ENCODE measurements around the gene SUCLA2.
"Not testable (repeated sequence)": the region's sequence is repeated elsewhere in the genome, so short reads cannot be mapped to it uniquely, and the experiment has no call there.

The SUCLA2 gene

DNA sequence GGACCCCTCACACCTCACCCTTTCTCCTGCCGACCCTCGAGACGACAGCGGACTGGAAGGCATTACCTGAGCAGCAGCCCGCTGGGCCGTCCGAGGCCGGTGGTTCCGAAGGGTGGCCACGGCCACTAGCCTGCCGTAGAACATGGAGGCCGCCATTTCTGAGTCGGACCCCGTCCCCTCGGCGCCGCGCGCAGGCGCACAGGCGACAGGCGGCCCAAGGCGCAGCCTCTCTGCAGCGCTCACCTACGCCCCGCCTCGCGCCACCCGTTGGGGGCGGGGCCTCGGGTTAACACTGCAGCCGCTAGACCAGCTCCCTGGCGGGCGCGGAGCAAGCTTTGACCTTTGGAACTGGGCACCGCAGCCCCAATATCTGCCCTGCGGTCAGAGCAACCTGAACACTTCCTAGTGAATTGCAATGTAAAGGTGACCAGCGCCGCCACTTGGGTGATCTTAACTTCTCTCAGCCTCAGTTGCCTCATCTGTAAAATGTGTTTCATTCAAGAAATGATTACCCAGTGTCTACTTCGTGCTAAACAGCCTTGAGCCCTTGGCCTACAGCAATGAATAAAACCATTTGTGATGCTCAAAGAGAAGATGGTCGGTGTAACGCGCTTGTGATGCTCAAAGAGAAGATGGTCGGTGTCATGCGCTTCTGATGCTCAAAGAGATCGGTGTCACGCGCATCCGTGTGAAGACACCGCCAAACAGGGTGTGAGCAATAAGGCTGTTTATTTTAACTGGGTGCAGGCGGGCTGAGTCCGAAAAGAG is at the start of gene SUCLA2:
SUCLA2 (minus strand) TSS at position 160 of the 768 bp plus-strand sequence; CDS start at position 156, 4 bp downstream.
- peak; percentile 92 for DNase-seq

DNA sequence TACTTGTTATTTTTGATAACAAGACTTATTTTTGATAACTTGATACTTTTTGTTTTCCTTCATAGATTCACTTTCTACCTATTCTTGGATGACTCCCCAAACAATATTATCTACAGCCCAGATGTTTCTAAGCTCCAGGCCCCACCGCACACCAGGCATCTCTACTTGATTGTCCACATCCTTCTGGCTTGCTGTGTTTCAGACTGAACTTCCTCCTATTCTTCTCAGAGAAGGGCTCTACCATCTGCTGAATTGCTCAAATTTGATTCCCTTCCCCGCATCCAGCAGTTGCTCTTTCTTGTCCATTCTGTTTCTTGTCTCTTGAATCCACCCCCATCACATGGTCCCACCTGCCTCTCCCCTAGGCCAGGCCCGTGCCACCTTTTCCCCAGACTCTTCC is 49.5 kb upstream of the SUCLA2 start:
- DNase-seq, result no peak

DNA sequence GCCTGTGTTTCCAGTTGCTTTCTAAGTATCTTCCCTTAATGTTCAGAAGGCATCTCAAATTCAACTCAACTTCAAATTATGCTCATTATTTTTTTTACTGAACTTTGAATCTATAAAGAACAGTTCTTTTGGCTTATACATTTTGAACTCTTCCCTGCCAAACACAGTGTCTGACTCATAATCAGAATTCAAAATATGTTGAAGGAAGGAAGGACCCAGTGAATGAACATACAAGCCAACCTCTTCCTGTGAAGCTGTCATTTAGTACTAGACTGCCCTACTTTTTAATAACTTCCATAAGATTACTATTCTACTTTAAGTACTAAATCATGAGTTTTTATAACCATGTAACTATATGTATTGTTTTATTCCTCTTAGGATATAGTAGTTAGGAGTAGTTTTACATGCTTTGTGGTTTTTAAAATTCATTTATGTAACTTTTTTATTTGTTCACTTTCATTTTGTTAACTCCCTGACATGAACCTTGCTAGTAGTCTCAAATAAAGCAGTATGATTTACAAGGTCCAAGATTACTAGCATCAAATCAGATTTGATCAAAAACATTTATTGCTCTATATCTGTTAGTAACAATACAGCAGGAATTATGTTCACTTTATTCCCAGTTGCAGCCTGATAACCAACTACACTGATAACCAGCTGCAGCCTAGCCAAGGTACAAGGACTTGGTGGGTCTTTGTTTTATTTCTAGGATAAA is 42.9 kb upstream of the SUCLA2 start:
- DNase-seq, result no peak

DNA sequence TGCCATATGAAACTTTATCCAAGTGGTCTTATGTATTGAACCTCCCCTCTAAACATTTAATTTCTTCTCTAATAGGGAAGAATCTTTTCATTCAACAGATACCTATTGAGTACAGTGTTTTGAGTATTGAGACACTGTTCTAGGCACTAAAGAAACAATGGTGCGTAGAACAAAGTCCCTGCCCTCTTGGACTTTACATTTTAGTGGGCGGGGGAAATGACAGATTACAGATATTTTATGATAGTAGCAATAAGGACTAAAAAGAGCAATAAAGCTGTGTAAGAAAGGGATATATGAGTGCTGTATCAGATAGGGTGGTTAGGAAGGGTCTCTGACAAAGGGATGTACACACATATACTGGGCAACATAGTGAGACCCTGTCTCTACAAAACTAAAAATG is 41.8 kb upstream of the SUCLA2 start:
- DNase-seq, result no peak

DNA sequence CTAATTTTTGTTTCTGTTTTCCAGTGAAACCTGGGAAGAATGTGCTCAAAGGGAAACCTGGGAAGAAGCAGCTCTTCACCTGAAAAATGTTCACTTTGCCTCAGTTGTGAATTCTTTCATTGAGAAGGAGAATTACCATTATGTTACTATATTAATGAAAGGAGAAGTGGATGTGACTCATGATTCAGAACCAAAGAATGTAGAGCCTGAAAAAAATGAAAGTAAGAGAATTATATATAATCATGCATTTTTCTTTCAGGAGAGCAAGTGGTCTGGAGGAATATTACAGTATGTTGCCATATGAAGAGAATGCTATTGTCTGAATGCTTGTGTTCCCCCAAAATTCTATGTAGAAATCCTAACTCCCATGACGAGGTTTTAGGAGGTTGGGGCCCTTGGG is 39.8 kb upstream of the SUCLA2 start:
- no peak for DNase-seq

DNA sequence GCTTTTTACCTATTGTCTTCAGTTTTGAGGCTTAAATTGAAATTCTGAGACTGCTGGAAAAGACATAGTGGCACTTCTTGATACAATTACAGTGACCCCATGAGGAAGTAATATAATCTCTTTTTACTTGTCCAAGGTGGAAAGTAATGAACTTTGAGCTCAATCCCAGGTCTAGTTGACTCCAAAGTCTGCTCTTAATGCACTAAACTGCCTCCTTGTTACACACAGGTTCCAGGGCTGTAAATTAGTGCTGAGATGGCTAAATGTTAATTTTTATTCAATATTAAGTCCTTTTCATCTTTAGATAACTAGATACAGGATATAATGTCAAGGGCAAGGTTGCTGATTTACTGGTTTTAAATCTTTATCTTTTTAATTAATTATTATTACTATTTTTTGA is 39.0 kb upstream of the SUCLA2 start:
- DNase-seq, result no peak

DNA sequence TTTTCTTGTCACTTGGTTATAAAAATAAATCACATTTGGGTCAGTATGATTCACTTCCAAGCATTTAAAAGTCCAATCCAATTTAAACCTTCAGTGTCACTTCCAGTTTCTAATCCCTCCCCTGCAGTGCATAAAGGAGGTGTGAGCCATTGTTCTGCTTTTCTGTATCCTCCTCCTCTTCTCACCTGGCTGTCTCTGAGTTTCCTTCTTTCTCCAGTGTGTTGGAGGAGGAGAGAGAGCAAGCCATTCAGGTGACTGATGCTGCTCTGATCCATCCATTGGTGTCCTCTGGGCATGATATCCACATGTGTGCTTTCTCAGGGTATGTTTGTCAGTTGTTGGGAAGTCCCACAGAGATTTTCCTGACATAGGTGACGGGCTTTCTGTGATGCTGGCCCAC is 37.7 kb upstream of the SUCLA2 start:
- DNase-seq, result no peak

DNA sequence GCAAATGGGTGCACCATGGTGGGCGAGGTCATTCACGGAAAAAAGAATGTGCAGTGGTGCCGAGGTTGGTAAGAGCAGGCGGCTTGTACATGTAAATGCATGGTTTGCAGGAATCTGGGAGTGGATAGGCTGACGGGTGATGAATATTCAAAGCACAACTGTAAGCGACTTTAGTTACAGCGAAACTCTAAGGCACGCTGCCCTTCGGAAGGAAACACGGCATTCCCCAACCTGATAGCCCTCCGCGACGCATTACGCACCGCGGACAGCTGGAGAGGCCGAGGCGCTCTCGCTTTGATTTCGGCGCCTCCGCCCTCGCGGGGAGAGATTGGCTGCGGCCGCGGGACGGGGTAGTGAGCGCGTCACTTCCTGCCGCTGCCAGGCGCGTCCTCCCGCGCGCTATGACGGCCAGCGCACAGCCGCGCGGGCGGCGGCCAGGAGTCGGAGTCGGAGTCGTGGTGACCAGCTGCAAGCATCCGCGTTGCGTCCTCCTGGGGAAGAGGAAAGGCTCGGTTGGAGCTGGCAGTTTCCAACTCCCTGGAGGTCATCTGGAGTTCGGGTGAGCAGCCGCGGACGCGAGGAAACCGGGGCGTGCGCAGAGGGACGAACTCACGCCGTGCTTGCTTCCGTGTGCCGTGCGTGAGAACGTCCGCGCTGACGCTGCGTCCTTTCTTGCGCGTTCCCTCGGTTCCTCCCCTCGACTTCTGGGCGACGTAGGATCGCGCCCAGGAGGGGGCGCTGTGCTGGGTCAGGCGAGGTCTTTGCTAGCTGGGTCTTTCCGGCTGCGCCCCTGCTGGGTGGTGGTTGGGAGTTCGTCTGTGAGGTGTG is 36.5 kb upstream of the SUCLA2 start, which contains the start of gene NUDT15:
NUDT15 (plus strand) TSS at position 381 of the 828 bp plus-strand sequence; CDS start at position 402, 21 bp downstream.
- peak; percentile 96 for DNase-seq

DNA sequence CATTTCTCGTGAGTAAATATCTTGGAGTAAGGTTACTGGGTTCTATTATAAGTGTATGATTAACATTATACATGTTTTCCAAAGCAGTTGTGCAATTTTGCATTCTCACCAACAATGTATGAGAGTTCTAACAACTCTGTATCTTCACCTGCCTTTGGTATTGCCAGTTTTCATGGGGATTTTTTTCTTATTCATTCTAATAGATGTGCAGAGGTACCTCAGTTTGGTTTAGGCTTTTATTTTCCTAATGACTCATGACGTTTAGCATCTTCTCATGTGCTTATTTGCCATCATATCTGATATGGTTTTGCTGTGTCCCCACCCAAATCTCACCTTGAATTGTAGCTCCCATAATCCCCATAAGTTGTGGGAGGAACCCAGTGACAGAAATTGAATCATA is 28.8 kb upstream of the SUCLA2 start:
- no peak for DNase-seq

DNA sequence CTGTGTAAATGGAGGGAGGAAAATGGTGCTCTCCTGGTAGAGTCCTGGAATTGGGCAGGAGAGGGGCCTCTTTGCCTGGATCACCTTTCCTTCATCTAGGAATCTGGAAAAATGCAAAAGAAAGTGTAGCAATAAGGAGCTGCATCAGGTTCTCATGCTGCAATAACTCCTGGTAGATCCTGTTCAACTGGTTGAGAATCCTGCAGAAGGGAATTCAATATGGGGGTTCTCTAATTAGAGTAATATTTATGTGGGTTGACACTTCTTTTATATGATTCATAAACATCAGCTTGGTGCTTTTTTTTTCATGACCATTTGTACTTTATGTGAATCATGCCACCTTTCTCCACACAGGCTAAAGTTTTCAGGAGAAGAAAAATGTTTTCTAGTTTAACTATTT is 27.0 kb upstream of the SUCLA2 start:
- no peak for DNase-seq

DNA sequence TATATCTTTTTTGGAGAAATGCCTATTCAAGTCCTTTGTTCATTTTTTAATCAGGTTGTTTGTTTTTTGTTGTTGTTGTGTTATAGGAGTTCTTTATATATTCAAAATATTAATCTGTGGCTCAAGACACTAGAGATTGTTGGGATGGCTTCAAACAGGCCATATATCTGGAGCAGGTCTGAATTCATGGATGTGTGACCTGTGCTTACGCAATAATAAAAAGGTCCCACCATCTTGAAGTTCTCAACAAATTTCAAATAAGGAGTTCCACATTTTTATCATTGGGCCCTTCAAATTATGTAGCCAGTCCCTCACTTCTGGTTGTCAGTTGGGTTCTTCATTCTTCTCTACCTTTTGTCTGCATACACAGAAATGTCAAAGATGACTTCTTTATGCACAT is 18.7 kb upstream of the SUCLA2 start:
- no peak for DNase-seq

DNA sequence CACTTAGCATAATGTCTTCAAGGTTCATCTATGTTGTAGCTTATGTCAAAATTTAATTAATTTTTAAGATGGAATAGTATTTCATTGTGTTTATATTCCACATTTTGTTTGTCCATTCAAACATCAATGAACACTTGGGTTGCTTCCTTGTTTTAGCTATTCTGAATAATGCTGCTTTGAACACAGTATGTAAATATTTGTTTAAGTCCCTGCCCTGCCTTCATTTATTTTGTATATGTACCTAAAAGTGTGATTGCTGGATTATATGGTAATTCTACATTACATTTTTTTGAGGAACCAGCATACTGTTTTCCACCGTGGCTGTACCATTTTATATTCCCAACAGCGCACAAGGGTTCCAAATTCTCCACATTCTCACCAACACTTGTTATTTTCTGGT is 17.6 kb upstream of the SUCLA2 start:
- no peak for DNase-seq

DNA sequence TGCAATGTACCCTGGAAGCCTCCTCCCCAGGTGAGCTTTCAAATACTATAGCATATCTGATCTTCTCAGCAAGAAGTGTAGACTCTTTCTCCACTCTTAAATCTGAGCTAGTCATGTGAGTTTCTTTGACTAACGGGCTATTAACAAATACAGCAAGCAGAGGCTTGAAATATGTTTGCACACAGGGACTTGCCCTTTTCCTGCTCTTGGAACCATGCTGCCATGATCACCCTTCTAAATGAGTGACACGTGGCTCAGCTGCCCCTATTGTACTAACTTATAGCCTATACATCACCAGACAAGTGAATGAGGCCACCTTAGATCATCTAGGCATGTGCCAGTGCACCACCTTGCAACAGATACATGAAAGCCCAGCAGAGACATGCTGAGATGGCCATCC is 13.3 kb upstream of the SUCLA2 start:
- no peak for DNase-seq

DNA sequence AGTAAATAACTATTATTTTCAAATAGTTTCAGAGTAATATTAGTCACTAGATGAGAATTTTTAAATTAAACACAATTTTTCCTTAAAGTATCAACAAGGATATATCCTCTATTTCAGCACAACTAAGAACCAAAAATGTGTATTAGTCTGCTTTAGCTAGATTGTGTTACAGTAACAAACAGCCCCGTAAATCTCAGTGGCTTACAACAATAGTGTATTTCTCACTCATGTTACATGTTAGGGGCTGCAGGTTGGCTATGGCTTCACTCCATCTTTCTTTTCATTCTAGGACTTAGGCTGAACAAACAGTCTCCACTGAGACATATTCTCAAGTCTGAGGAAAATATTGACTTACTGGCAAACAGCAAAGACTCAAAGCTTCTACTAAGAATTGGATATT is 11.6 kb upstream of the SUCLA2 start:
- no peak for DNase-seq

DNA sequence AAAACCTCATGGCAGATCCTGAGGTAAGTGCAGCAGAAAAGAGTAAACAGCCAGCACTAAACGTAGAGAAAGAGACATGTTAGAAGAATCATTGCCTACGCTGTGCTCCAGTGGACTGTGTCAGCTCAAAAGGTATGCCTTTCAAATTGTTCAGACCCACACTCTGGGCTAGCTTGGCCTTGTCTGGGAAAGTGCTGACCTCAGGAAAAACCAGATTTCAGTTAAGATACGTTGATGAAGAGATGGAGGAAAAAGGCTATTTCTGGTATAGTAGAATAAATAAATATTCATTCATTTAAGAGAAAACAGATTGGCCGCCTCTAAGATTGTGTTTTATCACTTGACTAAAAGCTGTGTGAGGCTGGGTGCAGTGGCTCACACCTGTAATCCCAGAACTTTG is 9.6 kb upstream of the SUCLA2 start:
- no peak for DNase-seq

DNA sequence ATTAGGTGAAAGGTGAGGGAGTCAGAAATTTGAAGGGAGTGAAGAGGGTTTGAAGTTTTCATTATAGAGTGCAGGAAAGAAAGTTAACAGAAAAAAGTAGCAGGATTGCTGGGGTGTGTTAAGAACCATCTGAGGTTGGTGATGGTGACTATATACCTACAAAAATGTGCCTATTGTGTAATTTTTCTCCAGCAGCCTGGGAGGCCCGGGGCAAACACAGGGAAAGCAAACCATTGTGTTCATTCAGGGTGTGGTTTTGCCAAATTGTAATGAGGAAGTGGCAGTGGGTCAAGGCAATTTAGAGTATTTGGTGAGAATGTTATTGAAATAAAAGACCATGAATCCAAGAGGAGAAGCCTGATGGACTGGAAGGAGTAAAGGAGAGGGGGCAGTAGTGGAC is 8.2 kb upstream of the SUCLA2 start:
- no peak for DNase-seq

DNA sequence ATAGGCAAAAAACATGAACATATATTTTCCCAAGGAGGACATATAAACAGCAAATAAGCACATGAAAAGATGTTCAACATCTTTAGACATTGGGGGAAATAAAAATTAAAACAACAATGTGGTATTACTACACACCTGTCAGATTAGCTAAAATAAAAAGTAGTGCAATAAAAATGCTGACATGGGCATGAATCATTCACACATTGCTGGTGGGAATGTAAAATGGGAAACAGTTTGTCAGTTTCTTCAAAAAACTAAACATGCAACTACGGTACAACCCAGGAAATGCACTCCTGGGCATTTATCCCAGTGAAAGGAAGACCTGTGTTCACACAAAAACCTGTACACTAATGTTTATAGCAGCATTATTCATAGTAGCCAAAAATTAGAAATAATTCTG is 5.3 kb upstream of the SUCLA2 start:
- DNase-seq, result no peak

DNA sequence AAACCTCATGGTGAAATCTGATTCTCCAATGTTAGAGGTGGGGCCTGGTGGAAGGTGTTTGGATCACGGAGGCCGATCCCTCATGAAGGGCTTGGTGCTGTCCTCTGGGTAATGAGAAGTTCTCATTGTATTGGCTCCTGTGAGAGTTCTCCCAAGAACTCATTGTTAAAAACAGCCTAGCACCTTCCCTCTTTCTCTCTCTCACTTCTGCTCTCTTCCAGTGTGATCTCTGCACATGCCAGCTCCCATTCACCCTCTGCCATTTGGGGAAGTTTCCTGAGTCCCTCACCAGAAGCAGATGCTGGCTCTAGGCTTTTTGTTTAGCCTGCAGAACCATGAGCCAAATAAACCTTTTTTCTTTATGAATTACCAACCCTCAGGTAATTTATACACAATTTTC is 3.1 kb upstream of the SUCLA2 start:
- no peak for DNase-seq

DNA sequence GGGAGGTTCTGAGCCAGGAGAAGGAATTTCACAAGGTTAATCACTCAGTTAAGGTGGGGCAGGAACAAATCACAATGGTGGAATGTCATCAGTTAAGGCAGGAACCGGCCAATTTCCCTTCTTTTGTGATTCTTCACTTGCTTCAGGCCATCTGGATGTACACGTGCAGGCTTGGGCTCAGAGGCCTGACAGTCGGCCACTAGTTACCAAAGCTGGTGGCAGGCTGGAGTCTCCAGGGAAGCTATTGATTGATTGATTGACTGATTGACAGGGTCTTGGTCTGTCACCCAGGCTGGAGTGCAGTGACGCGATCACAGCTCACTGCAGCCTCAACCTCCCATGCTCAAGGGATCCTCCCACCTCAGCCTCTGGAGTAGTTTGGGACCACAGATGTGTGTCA is 926 bp upstream of the SUCLA2 start:
- not testable (repeated sequence) for DNase-seq

DNA sequence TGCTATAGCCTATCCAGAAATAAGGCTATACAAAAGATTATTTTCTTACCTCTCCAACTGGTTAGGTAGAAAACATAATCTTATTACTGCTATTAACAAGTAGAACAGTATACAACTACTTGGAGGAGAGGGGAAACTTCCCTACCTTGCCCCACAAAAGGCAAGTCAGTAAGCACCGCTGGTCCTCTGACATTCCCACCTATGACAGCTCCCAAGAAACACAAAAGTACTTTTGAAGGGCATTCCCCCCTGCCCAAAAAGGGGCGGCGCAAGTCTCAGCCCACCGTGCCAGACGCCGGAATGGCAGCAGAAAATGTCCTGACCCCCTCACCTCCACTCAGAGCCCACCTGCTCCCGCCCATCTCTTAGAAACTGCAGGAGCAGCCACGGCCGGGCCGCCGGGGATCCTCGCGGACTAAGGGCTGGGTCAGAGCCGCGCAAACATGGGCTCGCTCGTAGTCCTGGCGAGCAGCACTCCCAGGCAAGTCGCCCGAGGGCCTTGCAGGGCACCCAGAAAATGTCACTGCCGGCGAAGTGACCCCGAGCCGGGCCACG is 437 bp downstream of the SUCLA2 start:
- DNase-seq, result no peak

DNA sequence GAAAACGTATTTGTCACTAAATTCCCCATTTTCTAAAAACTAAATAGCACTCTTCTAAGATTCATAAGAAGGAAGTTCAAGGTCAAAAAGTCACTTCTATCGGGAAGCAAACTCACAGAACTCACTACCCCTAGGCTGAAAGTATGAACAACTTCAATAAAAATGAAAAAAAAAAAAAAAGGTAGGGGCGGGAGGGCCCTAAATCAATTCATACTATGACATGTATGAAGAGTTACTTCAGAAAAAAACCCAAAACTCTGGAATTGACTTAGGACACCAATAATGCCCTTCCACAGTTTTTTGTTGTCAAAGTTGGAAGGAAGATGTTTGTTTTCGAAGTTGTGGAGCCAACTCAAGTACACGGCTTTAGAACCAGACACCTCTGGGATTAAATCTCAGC is 1.1 kb downstream of the SUCLA2 start:
- DNase-seq, result no peak

DNA sequence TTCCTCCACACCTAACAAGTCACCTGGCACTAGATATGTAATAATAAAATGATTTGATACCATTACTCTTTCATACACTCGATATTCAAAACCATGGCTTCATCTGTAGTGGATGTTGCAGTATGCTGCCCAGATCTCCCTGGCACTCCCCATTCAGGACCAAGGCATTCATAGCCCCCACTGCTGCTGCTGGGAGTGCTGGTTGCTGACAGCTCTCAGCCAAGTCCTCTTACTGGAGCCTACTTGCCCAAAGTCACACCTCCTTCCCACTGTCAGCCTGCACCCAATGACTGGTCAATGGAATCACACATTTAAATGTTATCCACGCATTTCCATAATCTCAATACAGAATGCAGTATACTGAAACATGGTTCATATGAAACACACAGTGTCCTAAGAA is 3.7 kb downstream of the SUCLA2 start:
- no peak for DNase-seq

DNA sequence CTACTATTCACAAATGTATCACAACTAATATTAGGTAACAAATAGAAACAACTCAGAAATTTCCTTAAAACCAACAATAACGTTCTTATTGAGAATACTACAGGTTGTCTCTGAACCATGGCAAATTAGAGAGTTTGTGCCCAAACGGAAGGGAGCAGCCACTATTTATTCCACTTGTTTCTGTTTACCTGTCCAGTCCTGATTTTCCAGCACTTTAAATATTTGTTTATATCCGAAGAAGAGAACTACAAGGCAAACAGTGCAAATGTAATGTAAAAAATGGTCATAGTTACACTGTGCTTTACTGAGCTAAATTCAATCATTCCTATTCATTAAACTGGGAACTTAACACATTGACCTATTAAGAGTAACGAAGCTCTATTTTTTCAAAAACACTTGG is 9.2 kb downstream of the SUCLA2 start:
- DNase-seq, result no peak
